ENCODE data around the gene STPG3. TPM values are rescaled to one million over a fixed set of nuclear protein-coding genes. Genes with fewer than 3 reads are reported as not detected.

The STPG3 gene
- total and polyA plus RNA-seq, 4 donors: not detected

DNA sequence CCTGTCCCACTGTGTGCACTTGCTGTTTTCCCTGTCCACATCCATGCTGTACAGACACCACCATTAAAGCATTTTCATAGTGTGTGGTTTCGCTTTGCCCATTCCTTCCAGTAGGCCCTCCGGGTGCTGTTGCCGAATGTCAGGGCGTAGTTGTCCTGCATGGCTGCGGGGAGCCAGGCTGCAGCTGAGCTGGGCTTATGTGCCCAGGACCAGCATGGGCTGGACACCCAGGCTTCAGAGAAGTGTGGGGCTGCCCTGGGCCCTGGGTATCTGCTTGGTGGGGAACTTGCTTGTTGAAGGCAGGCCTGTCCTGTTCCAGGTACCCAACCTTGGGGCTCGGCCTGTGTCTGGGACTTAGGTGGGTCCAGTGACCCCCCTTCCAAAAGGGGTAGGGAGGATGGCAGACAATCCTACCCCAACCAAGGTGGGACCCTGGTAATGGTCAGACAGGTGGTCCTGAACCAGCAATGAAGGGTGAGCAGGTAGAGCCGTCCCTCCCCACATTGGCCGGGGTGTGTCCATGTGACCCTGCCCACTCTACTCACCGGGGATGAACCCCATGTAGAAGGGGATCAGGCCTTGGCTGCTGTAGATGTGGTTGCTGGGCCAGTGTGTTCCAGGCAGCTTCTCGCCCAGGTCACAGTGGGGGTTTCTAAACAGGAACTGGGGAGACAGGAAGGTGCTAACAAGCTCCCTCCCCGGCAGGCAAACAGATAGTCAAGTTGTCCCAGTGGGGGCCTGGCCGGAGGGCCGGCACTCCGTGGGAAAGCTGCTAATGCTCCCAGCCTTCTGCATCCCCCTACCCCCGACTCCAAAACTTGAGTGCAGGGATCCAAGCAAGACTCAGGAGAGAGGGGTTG, 7.2 kb upstream of the STPG3 start:
- no peak overlapping the region for H3K4me3 ChIP-seq (ENCODE audit: low read depth in 1 of 3, low read length in 3 of 3)
- H3K9me3 ChIP-seq (ENCODE audit: control insufficient read depth in 4 of 4, low read length in 3 of 4): no peaks in the 10 kb centered on the region
- H3K9ac ChIP-seq (ENCODE audit: low read depth in 1 of 2, low read length in 2 of 2): no peak overlapping the region
- 76% methylated on average over 15 of the region's 15 CpGs for WGBS
- peaks cover 2 to 35% (median 16%) of the 10 kb centered on the region in 4 donors for H3K4me1 ChIP-seq (ENCODE audit: control insufficient read depth in 4 of 4, insufficient read depth in 4 of 4, low read length in 3 of 4)
- no peaks in the 10 kb centered on the region for H3K27me3 ChIP-seq (ENCODE audit: control insufficient read depth in 4 of 4, insufficient read depth in 4 of 4, low read length in 3 of 4)
- DNase-seq (ENCODE audit: low spot score): no peak
- no peak overlapping the region for H3K27ac ChIP-seq (ENCODE audit: low read depth in 1 of 2, low read length in 2 of 2)
- TF ChIP-seq EGR1 (IDR thresholded peaks at IDR 0.05; ENCODE audit: low read depth in 2 of 2) (no peak), JUND (IDR thresholded peaks at IDR 0.05) (no peak), HNF4G (IDR thresholded peaks at IDR 0.05) (no peak), SP1 (IDR thresholded peaks at IDR 0.05) (no peak), RAD21 (IDR thresholded peaks at IDR 0.05) (no peak), HNF4A (conservative IDR thresholded peaks at IDR 0.05) (no peak), FOXA2 (IDR thresholded peaks at IDR 0.05) (no peak)
- peaks cover 0 to 11% (median 5%) of the 10 kb centered on the region in 4 donors for H3K36me3 ChIP-seq (ENCODE audit: control insufficient read depth in 4 of 4, insufficient read depth in 3 of 4, low read depth in 1 of 4, low read length in 3 of 4)

DNA sequence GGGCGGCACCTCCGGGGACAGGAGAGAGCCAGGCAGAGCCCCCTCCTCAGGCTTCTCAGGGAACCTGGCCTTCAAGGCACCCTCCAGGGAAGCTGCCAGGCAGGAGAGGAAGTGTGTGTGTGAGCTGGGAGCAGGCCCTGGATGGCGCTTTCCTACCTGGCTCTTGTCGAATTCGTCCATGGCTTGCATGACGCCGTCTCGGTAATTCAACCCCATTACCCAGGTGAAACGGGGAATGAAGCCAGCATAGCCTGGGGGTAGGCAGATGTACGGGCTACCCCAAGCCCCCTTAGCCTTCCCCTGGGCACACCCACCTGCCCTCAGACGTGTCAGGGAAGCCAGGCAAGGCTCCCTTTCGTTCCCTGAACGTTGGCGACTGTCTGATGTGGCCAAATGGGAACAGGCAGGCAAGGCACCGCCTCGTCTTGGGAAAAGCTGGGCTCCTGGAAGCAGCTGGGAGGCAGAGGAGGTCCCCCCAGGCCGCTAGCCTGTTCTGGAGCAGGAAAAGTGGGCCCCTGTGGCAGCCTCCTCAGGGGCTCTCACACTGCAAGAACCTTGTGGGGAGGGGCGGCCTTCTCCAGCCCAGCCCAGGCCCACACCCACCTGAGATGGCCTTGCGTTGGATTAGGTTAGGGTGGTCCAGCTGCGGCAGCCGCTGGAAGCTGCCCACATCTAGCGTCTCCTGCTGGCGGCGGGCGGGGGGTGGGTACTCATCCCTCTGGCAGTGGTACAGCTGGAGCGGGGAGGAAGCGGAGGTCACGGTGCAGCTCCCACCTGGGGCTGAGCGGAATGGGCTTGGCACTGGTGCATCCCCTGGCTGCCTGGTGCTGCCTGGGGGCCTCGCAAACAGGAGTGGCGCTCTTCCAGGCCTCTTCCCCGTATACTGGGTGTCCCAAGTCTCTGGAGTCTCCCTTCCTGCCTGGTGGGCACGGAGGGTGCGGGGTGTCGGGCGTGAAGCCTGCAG, 6.3 kb upstream of the STPG3 start:
- Histone ChIP-seq H3K36me3 (ENCODE audit: control insufficient read depth in 4 of 4, insufficient read depth in 3 of 4, low read depth in 1 of 4, low read length in 3 of 4) (peaks cover 0 to 11% (median 5%) of the 10 kb centered on the region in 4 donors), H3K27ac (ENCODE audit: low read depth in 1 of 2, low read length in 2 of 2) (no peak overlapping the region), H3K4me3 (ENCODE audit: low read depth in 1 of 3, low read length in 3 of 3) (no peak overlapping the region), H3K9me3 (ENCODE audit: control insufficient read depth in 4 of 4, low read length in 3 of 4) (no peaks in the 10 kb centered on the region), H3K9ac (ENCODE audit: low read depth in 1 of 2, low read length in 2 of 2) (no peak overlapping the region), H3K4me1 (ENCODE audit: control insufficient read depth in 4 of 4, insufficient read depth in 4 of 4, low read length in 3 of 4) (peaks cover 2 to 34% (median 16%) of the 10 kb centered on the region in 4 donors), H3K27me3 (ENCODE audit: control insufficient read depth in 4 of 4, insufficient read depth in 4 of 4, low read length in 3 of 4) (no peaks in the 10 kb centered on the region)
- TF ChIP-seq NR2F2 (IDR thresholded peaks at IDR 0.05): no peak
- no peak for TF ChIP-seq FOXA1 (IDR thresholded peaks at IDR 0.05)
- TF ChIP-seq EGR1 (IDR thresholded peaks at IDR 0.05; ENCODE audit: low read depth in 2 of 2): no peak
- DNase-seq (ENCODE audit: low spot score): no peak
- 81% methylated on average over 36 of the region's 36 CpGs for WGBS

DNA sequence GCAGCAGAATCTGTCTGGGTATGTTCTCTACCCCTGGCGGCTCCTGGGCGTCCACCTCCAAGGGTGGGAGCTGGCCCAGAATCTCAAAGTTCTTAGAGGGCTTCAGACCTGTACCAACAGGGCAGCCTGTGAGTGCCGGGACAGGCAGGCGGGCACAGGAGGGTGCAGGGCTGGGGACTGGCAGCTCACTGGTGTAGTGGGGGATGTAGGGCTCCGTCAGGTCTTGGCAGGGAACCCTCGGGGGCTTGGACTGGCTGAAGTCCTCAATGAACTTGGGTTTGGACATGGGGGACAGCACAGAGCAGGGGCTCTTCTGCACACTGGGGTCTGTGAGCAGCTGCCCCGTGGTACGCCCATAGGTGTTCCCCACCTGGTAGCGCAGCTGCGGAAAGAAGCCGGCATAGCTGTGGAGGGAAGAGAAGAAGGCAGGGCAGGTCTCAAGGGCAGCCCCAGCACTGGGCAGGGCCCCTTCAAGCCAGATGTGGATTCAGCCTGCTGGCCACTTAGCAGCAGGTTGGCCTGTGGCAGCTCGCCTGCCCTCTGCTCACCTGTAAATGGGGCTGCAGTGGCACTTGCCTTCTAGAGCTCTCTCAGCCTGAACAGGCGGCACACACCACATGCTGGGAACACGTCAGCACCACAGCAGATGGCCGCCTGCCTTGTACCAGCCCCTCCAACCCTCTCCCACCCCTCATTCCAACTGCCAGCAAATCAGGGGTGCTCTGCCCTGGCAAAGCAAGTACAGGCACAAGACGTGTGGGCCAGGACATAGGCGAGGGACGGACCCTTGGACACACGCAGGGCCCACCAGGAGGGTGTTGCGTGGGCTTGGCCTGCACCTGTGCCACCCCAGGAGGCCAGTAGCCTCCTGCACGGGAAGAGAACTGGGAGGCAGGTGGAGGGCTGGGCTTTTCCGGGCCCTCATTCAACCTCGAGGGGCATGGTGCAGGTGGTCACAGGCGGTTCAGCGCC, 5.3 kb upstream of the STPG3 start:
- Histone ChIP-seq H3K27me3 (ENCODE audit: control insufficient read depth in 4 of 4, insufficient read depth in 4 of 4, low read length in 3 of 4) (no peaks in the 10 kb centered on the region), H3K4me3 (ENCODE audit: low read depth in 1 of 3, low read length in 3 of 3) (no peak overlapping the region), H3K9ac (ENCODE audit: low read depth in 1 of 2, low read length in 2 of 2) (no peak overlapping the region), H3K36me3 (ENCODE audit: control insufficient read depth in 4 of 4, insufficient read depth in 3 of 4, low read depth in 1 of 4, low read length in 3 of 4) (peaks cover 0 to 11% (median 5%) of the 10 kb centered on the region in 4 donors), H3K27ac (ENCODE audit: low read depth in 1 of 2, low read length in 2 of 2) (no peak overlapping the region), H3K4me1 (ENCODE audit: control insufficient read depth in 4 of 4, insufficient read depth in 4 of 4, low read length in 3 of 4) (peaks cover 2 to 26% (median 16%) of the 10 kb centered on the region in 4 donors), H3K9me3 (ENCODE audit: control insufficient read depth in 4 of 4, low read length in 3 of 4) (no peaks in the 10 kb centered on the region)
- 90% methylated on average over 25 of the region's 25 CpGs for WGBS
- no peak for DNase-seq (ENCODE audit: low spot score)
- no peak for TF ChIP-seq GABPA (IDR thresholded peaks at IDR 0.05 in 1 of 2, conservative IDR thresholded peaks at IDR 0.05 in 1 of 2)
- TF ChIP-seq, protein P1, sequence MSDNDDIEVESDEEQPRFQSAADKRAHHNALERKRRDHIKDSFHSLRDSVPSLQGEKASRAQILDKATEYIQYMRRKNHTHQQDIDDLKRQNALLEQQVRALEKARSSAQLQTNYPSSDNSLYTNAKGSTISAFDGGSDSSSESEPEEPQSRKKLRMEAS (IDR thresholded peaks at IDR 0.05): no peak
- TF ChIP-seq, protein P2, sequence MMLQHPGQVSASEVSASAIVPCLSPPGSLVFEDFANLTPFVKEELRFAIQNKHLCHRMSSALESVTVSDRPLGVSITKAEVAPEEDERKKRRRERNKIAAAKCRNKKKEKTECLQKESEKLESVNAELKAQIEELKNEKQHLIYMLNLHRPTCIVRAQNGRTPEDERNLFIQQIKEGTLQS (IDR thresholded peaks at IDR 0.05): no peak
- no peak for TF ChIP-seq RAD21 (IDR thresholded peaks at IDR 0.05)
- TF ChIP-seq, protein P3, sequence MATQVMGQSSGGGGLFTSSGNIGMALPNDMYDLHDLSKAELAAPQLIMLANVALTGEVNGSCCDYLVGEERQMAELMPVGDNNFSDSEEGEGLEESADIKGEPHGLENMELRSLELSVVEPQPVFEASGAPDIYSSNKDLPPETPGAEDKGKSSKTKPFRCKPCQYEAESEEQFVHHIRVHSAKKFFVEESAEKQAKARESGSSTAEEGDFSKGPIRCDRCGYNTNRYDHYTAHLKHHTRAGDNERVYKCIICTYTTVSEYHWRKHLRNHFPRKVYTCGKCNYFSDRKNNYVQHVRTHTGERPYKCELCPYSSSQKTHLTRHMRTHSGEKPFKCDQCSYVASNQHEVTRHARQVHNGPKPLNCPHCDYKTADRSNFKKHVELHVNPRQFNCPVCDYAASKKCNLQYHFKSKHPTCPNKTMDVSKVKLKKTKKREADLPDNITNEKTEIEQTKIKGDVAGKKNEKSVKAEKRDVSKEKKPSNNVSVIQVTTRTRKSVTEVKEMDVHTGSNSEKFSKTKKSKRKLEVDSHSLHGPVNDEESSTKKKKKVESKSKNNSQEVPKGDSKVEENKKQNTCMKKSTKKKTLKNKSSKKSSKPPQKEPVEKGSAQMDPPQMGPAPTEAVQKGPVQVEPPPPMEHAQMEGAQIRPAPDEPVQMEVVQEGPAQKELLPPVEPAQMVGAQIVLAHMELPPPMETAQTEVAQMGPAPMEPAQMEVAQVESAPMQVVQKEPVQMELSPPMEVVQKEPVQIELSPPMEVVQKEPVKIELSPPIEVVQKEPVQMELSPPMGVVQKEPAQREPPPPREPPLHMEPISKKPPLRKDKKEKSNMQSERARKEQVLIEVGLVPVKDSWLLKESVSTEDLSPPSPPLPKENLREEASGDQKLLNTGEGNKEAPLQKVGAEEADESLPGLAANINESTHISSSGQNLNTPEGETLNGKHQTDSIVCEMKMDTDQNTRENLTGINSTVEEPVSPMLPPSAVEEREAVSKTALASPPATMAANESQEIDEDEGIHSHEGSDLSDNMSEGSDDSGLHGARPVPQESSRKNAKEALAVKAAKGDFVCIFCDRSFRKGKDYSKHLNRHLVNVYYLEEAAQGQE (IDR thresholded peaks at IDR 0.05): no peak
- no peak for TF ChIP-seq RXRA (IDR thresholded peaks at IDR 0.05)
- no peak for TF ChIP-seq YY1 (IDR thresholded peaks at IDR 0.05)
- TF ChIP-seq, protein P4, sequence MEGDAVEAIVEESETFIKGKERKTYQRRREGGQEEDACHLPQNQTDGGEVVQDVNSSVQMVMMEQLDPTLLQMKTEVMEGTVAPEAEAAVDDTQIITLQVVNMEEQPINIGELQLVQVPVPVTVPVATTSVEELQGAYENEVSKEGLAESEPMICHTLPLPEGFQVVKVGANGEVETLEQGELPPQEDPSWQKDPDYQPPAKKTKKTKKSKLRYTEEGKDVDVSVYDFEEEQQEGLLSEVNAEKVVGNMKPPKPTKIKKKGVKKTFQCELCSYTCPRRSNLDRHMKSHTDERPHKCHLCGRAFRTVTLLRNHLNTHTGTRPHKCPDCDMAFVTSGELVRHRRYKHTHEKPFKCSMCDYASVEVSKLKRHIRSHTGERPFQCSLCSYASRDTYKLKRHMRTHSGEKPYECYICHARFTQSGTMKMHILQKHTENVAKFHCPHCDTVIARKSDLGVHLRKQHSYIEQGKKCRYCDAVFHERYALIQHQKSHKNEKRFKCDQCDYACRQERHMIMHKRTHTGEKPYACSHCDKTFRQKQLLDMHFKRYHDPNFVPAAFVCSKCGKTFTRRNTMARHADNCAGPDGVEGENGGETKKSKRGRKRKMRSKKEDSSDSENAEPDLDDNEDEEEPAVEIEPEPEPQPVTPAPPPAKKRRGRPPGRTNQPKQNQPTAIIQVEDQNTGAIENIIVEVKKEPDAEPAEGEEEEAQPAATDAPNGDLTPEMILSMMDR (IDR thresholded peaks at IDR 0.05; ENCODE audit: low read depth, low read length, missing input control): no peak
- TF ChIP-seq TAF1 (conservative IDR thresholded peaks at IDR 0.05): no peak
- TF ChIP-seq EGR1 (IDR thresholded peaks at IDR 0.05; ENCODE audit: low read depth in 2 of 2): no peak
- no peak for TF ChIP-seq JUND (IDR thresholded peaks at IDR 0.05)

All from liver (tissue), 9 donors.